NCI-H524 treated with DMSO at 0.1 percent for 48 hours (cell line): ENCODE results near the gene GBP5.
"Not testable (repeated sequence)": the region's sequence is repeated elsewhere in the genome, so short reads cannot be mapped to it uniquely, and the experiment has no call there.

Experiments
- DNase-seq: peaks from one replicate; lab custom pipeline; 2025; lab: John Stamatoyannopoulos, UW

The GBP5 gene

GRCh38 chr1:89280766-89281165 is 8.1 kb upstream of the GBP5 start:
- no peak for DNase-seq

- DNase-seq: peak; percentile 4
Measured at GRCh38 chr1:89279011-89279466, 6.4 kb upstream of the GBP5 start.

- DNase-seq: no peak
Measured at GRCh38 chr1:89277725-89278124, 5.1 kb upstream of the GBP5 start.

- DNase-seq: no peak
Measured at GRCh38 chr1:89276690-89277089, 4.0 kb upstream of the GBP5 start.

GRCh38 chr1:89274411-89274857 is 1.8 kb upstream of the GBP5 start:
- no peak for DNase-seq

- DNase-seq: no peak
Measured at GRCh38 chr1:89273324-89273778, 691 bp upstream of the GBP5 start.

- DNase-seq: no peak
Measured at GRCh38 chr1:89271341-89272015, 1.2 kb downstream of the GBP5 start.

GRCh38 chr1:89270423-89270822 is 2.2 kb downstream of the GBP5 start:
- no peak for DNase-seq

- DNase-seq: no peak
Measured at GRCh38 chr1:89269277-89269676, 3.4 kb downstream of the GBP5 start.

- no peak for DNase-seq
Measured at GRCh38 chr1:89262643-89263042, 10.0 kb downstream of the GBP5 start.

- no peak for DNase-seq
Measured at GRCh38 chr1:89261926-89262515, 10.6 kb downstream of the GBP5 start.

- DNase-seq: no peak
Measured at GRCh38 chr1:89260566-89261255, 11.9 kb downstream of the GBP5 start.

GRCh38 chr1:89260042-89260441 is 12.6 kb downstream of the GBP5 start:
- no peak for DNase-seq

- no peak for DNase-seq
Measured at GRCh38 chr1:89259283-89259971, 13.2 kb downstream of the GBP5 start.

- DNase-seq: no peak
Measured at GRCh38 chr1:89257041-89257440, 15.6 kb downstream of the GBP5 start.

- not testable (repeated sequence) for DNase-seq
Measured at GRCh38 chr1:89255581-89255980, 17.1 kb downstream of the GBP5 start.

- no peak for DNase-seq
Measured at GRCh38 chr1:89254658-89255287, 17.9 kb downstream of the GBP5 start.

GRCh38 chr1:89243046-89243445 is 29.6 kb downstream of the GBP5 start:
- DNase-seq: no peak
